AG04450 (cell line): ENCODE data around the gene BLOC1S4. TPM values are rescaled to one million over a fixed set of nuclear protein-coding genes. Genes with fewer than 3 reads are reported as not detected.
"Not testable (repeated sequence)": the region's sequence is repeated elsewhere in the genome, so short reads cannot be mapped to it uniquely, and the experiment has no call there.

Source experiments
- CTCF ChIA-PET: fragments of 300-600, 350-600 bp; formaldehyde crosslinking; extraction: SDS; loops from one replicate; lab custom pipeline; 2022; ENCODE audit warnings: antibody characterized with exemption, inconsistent platforms; lab: Charles Lee
- POLR2A ChIA-PET: fragments of 350-600 bp; formaldehyde crosslinking; extraction: SDS; loops from one replicate; lab custom pipeline; 2021; ENCODE audit warnings: antibody characterized with exemption, inconsistent platforms; lab: Yijun Ruan, JAX
- DNase-seq: peaks from one replicate; pipeline ENCODE4 v3.0.0-alpha.2; 2011; ENCODE audit warnings: low read depth, low spot score
- H3K27ac ChIP-seq: one replicate; pipeline ENCODE4 v1.5.1; 2012; ENCODE audit warnings: low read depth, low read length, control low read depth
- H3K27me3 ChIP-seq: one replicate; pipeline ENCODE4 v1.6.0; 2012; ENCODE audit warnings: low read length; ENCODE audit not compliant: control insufficient read depth, insufficient read depth
- H3K4me3 ChIP-seq: 2 replicates; pipeline ENCODE4 v1.5.1; 2011; ENCODE audit warnings: mild to moderate bottlenecking, low read depth, low read length, control low read depth
- H3K9me3 ChIP-seq: 2 replicates; pipeline ENCODE4 v1.5.1; 2012; ENCODE audit warnings: low read length; ENCODE audit not compliant: control insufficient read depth, insufficient read depth
- CTCF ChIP-seq: IDR thresholded peaks from 2 replicates; pipeline ENCODE4 v1.5.1; 2011; ENCODE audit warnings: low read depth, low read length, control low read depth, inconsistent platforms
- polyA plus RNA-seq: library from polyadenylated mRNA; depleted of rRNA; stranded (reverse); fragments of >200 nt; gene quantifications from 2 replicates; pipeline ENCODE4 v1.2.3, GENCODE V29; 2011

BLOC1S4 gene
- polyA plus RNA-seq, 1 experiment = 14.5 TPM

- Histone ChIP-seq H3K9me3 (no peaks in the 10 kb centered on the region; the same call in 1 of the 2 replicates), H3K27me3 (no peaks in the 10 kb centered on the region), H3K27ac (no peak overlapping the region), H3K4me3 (no peak overlapping the region)
- no peak for DNase-seq
- POLR2A ChIA-PET = no interaction called here
- TF ChIP-seq CTCF = no peak
- CTCF ChIA-PET = no interaction called here
Measured at GRCh38 chr4:6753891-6754290, 37.9 kb downstream of the BLOC1S4 start.

GRCh38 chr4:6754481-6755087 is 38.6 kb downstream of the BLOC1S4 start:
- ChIA-PET POLR2A (no interaction called here), CTCF (no interaction called here)
- Histone ChIP-seq H3K27me3 (no peaks in the 10 kb centered on the region), H3K27ac (no peak overlapping the region), H3K4me3 (no peak overlapping the region), H3K9me3 (no peaks in the 10 kb centered on the region; the same call in 1 of the 2 replicates)
- no peak for DNase-seq
- no peak for TF ChIP-seq CTCF

- no peak overlapping the region for H3K4me3 ChIP-seq
- no peak for TF ChIP-seq CTCF
- no peaks in the 10 kb centered on the region; the same call in 1 of the 2 replicates for H3K9me3 ChIP-seq
- ChIA-PET CTCF (no interaction called here), POLR2A (interaction anchor here (0.6 kb wide), 1 partner anchor 191 kb away, joined by 8 read pairs; no protein-coding TSS in a partner anchor)
- no peak for DNase-seq
- H3K27ac ChIP-seq = no peak overlapping the region
- no peaks in the 10 kb centered on the region for H3K27me3 ChIP-seq
Measured at GRCh38 chr4:6755088-6755753, 39.2 kb downstream of the BLOC1S4 start.

GRCh38 chr4:6756345-6756744 is 40.4 kb downstream of the BLOC1S4 start:
- H3K27me3 ChIP-seq, H3K27ac ChIP-seq, H3K4me3 ChIP-seq, POLR2A ChIA-PET, DNase-seq, H3K9me3 ChIP-seq: not testable (repeated sequence)
- CTCF ChIA-PET = interaction anchor here (1.2 kb wide), 1 partner anchor 117 kb away, joined by 3 read pairs; no protein-coding TSS in a partner anchor

GRCh38 chr4:6758728-6759127 is 42.8 kb downstream of the BLOC1S4 start:
- CTCF ChIA-PET = no interaction called here
- Histone ChIP-seq H3K27ac (no peak overlapping the region), H3K27me3 (peaks cover 2% of the 10 kb centered on the region), H3K9me3 (no peaks in the 10 kb centered on the region; the same call in 1 of the 2 replicates), H3K4me3 (no peak overlapping the region)
- POLR2A ChIA-PET = no interaction called here
- DNase-seq = no peak
- no peak for TF ChIP-seq CTCF
